HT-29 (cell line): ENCODE data around the gene DLG4. TPM values are rescaled to one million over a fixed set of nuclear protein-coding genes. Genes with fewer than 3 reads are reported as not detected.
"Not testable (repeated sequence)": the region's sequence is repeated elsewhere in the genome, so short reads cannot be mapped to it uniquely, and the experiment has no call there.

Experiments
- DNase-seq: peaks from one replicate; pipeline ENCODE4 v3.0.0-alpha.2; 2015; ENCODE audit warnings: low spot score
- small RNA-seq: library from RNA; depleted of rRNA; stranded (forward); fragments of <200 nt; gene quantifications from one replicate; pipeline ENCODE3, GENCODE V24; 2014
- total RNA-seq: library from RNA; depleted of rRNA; stranded (reverse); fragments of >200 nt; shearing (Covaris generic); gene quantifications from 2 replicates; pipeline ENCODE4 v1.2.3, GENCODE V29; 2014; rRNA removed

The DLG4 gene
- total RNA-seq, 1 experiment from 2014 or later, result 1.6 TPM

- DNase-seq, result not testable (repeated sequence)
Measured at GRCh38 chr17:7159571-7159970, 60.1 kb downstream of the DLG4 start.

GRCh38 chr17:7158424-7158823, 61.2 kb downstream of the DLG4 start:
- not testable (repeated sequence) for DNase-seq

GRCh38 chr17:7156342-7156940, 63.2 kb downstream of the DLG4 start:
- DNase-seq, result peak; percentile 8

- no peak for DNase-seq
Measured at GRCh38 chr17:7147772-7148171, 71.9 kb downstream of the DLG4 start.

- no peak for DNase-seq
Measured at GRCh38 chr17:7146115-7146514, 73.5 kb downstream of the DLG4 start.

GRCh38 chr17:7144213-7144612, 75.4 kb downstream of the DLG4 start:
- no peak for DNase-seq

GRCh38 chr17:7141824-7142223, 77.8 kb downstream of the DLG4 start:
- peak; percentile 55 for DNase-seq

GRCh38 chr17:7139400-7139799, 80.2 kb downstream of the DLG4 start:
- no peak for DNase-seq

GRCh38 chr17:7138800-7139381, 80.7 kb downstream of the DLG4 start:
- no peak for DNase-seq

- no peak for DNase-seq
Measured at GRCh38 chr17:7137171-7137943, 82.3 kb downstream of the DLG4 start.

Small RNAs within 50 kb of the gene (small RNA-seq; reads per million reads assigned to genes)
- gene AC120057.4, result not detected
- 1.0 reads per million, percentile 35 among the genes with 10 or more reads in this experiment for gene MIR324
- not detected for gene RF00019

Other genes with a start within 250 kb of the DLG4 start
- not detected in 2 replicates for gene ALOX12, start 223.8 kb downstream of the DLG4 start, total RNA-seq
- 111 and 114 TPM in 2 replicates for gene RNASEK, start 207.2 kb downstream of the DLG4 start, total RNA-seq
- not detected in 2 replicates for gene BCL6B, start 196.8 kb downstream of the DLG4 start, total RNA-seq
- gene SLC16A13, start 183.8 kb downstream of the DLG4 start, total RNA-seq, result 0.16 and 0.28 TPM in 2 replicates
- not detected in 2 replicates for gene SLC16A11, start 175.7 kb downstream of the DLG4 start, total RNA-seq
- gene CLEC10A, start 139.6 kb downstream of the DLG4 start, total RNA-seq, result not detected in 2 replicates
- gene ASGR2, start 105.0 kb downstream of the DLG4 start, total RNA-seq, result not detected in 2 replicates
- 0.52 TPM in 1 of 2 replicates, not detected in the other for gene ASGR1, start 40.5 kb downstream of the DLG4 start, total RNA-seq
- 469 and 546 TPM in 2 replicates for gene ACADVL, start 102 bp upstream of the DLG4 start, total RNA-seq
- 42.6 and 48.6 TPM in 2 replicates for gene DVL2, start 14.7 kb upstream of the DLG4 start, total RNA-seq
- 29.3 and 31.7 TPM in 2 replicates for gene PHF23, start 19.6 kb upstream of the DLG4 start, total RNA-seq
- gene GABARAP, start 22.6 kb upstream of the DLG4 start, total RNA-seq, result 72.3 and 84.0 TPM in 2 replicates
- gene CTDNEP1, start 31.9 kb upstream of the DLG4 start, total RNA-seq, result 32.8 and 51.4 TPM in 2 replicates
- gene ELP5, start 32.4 kb upstream of the DLG4 start, total RNA-seq, result 46.5 and 46.7 TPM in 2 replicates
- gene CLDN7, start 42.6 kb upstream of the DLG4 start, total RNA-seq, result 383 and 429 TPM in 2 replicates
- 0.26 and 0.38 TPM in 2 replicates for gene SLC2A4, start 61.9 kb upstream of the DLG4 start, total RNA-seq
- 16.3 and 19.4 TPM in 2 replicates for gene YBX2, start 74.8 kb upstream of the DLG4 start, total RNA-seq
- 915 and 962 TPM in 2 replicates for gene EIF5A, start 87.8 kb upstream of the DLG4 start, total RNA-seq
- gene GPS2, start 95.5 kb upstream of the DLG4 start, total RNA-seq, result 45.7 and 49.0 TPM in 2 replicates
- gene NEURL4, start 109.5 kb upstream of the DLG4 start, total RNA-seq, result 18.0 and 21.1 TPM in 2 replicates
- 0.08 TPM in 1 of 2 replicates, not detected in the other for gene ACAP1, start 116.7 kb upstream of the DLG4 start, total RNA-seq
- gene KCTD11, start 132.3 kb upstream of the DLG4 start, total RNA-seq, result 5.0 and 6.2 TPM in 2 replicates
- not detected in 2 replicates for gene TMEM95, start 135.3 kb upstream of the DLG4 start, total RNA-seq
- 4.8 and 9.4 TPM in 2 replicates for gene TNK1, start 161.3 kb upstream of the DLG4 start, total RNA-seq
- 28.5 and 32.4 TPM in 2 replicates for gene PLSCR3, start 174.7 kb upstream of the DLG4 start, total RNA-seq
- gene TMEM256, start 184.3 kb upstream of the DLG4 start, total RNA-seq, result 84.6 and 111 TPM in 2 replicates
- gene NLGN2, start 188.0 kb upstream of the DLG4 start, total RNA-seq, result 2.2 and 2.7 TPM in 2 replicates
- gene SPEM1, start 200.5 kb upstream of the DLG4 start, total RNA-seq, result not detected in 2 replicates
- gene SPEM2, start 205.8 kb upstream of the DLG4 start, total RNA-seq, result not detected in 2 replicates
- gene SPEM3, start 209.0 kb upstream of the DLG4 start, total RNA-seq, result not detected in 2 replicates
- 11.7 and 19.4 TPM in 2 replicates for gene TMEM102, start 215.6 kb upstream of the DLG4 start, total RNA-seq
- gene FGF11, start 219.7 kb upstream of the DLG4 start, total RNA-seq, result 0.46 and 0.52 TPM in 2 replicates
- 0.83 and 1.6 TPM in 2 replicates for gene CHRNB1, start 225.2 kb upstream of the DLG4 start, total RNA-seq